IMR-90 (cell line): Measurements from ENCODE around the gene ZFYVE1. TPM values are rescaled to one million over a fixed set of nuclear protein-coding genes. Genes with fewer than 3 reads are reported as not detected.

Experiments used
- ATAC-seq: fragments of 200-7000 bp; cut with Tn5 transposase; 2 replicates; pipeline ENCODE4 v1.9.1; 2020; ENCODE audit warnings: low read depth, mild to moderate bottlenecking, moderate library complexity
- BruUV-seq: library from RNA; stranded (reverse); fragments of 400-500 nt; replicated peaks from 2 replicates; lab custom pipeline; 2021; lab: Mats Ljungman, UMichigan
- CTCF ChIA-PET: fragments of 300-600 bp; formaldehyde crosslinking; extraction: SDS; loops from one replicate; lab custom pipeline; 2021; ENCODE audit warnings: antibody characterized with exemption; lab: Yijun Ruan, JAX
- POLR2A ChIA-PET: fragments of 300-600 bp; sonication (Branson Sonifier 250); formaldehyde crosslinking; loops from one replicate; lab custom pipeline; 2022; ENCODE audit warnings: antibody characterized with exemption; ENCODE audit not compliant: unreplicated experiment; lab: Charles Lee
- DNase-seq: peaks from one replicate; pipeline ENCODE4 v3.0.0; 2013
- H2AFZ ChIP-seq: replicated peaks from 2 replicates; pipeline ENCODE3; 2013; ENCODE audit warnings: low read length, mild to moderate bottlenecking; ENCODE audit not compliant: poor library complexity
- H2AK5ac ChIP-seq: 2 replicates; pipeline ENCODE4 v1.6.1; 2013; ENCODE audit warnings: low read depth, low read length, inconsistent platforms
- H2AK9ac ChIP-seq: replicated peaks from 2 replicates; pipeline ENCODE3; 2013; ENCODE audit warnings: mild to moderate bottlenecking, low read depth, low read length, moderate library complexity; ENCODE audit not compliant: poor library complexity
- H2BK120ac ChIP-seq: 2 replicates; pipeline ENCODE4 v1.6.1; 2013; ENCODE audit warnings: low read depth, low read length, inconsistent platforms
- H2BK15ac ChIP-seq: 3 replicates; pipeline ENCODE4 v1.6.1; 2013; ENCODE audit warnings: low read depth, low read length, inconsistent platforms
- H2BK20ac ChIP-seq: 2 replicates; pipeline ENCODE4 v1.6.1; 2013; ENCODE audit warnings: low read depth, mild to moderate bottlenecking, inconsistent platforms, low read length, moderate library complexity
- H2BK5ac ChIP-seq: 2 replicates; pipeline ENCODE4 v1.6.1; 2013; ENCODE audit warnings: mild to moderate bottlenecking, low read depth, low read length, inconsistent platforms; ENCODE audit not compliant: poor library complexity, severe bottlenecking
- H3K14ac ChIP-seq: replicated peaks from 2 replicates; pipeline ENCODE4 v1.6.1; 2013; ENCODE audit warnings: low read depth, low read length, inconsistent platforms
- H3K18ac ChIP-seq: 2 replicates; pipeline ENCODE4 v1.6.1; 2013; ENCODE audit warnings: low read depth, low read length, control low read depth
- H3K23ac ChIP-seq: 2 replicates; pipeline ENCODE4 v1.6.1; 2013; ENCODE audit warnings: low read depth, low read length, inconsistent platforms
- H3K27ac ChIP-seq: 2 replicates; pipeline ENCODE4 v1.5.1; 2013; ENCODE audit warnings: mild to moderate bottlenecking, control low read depth, low read length; ENCODE audit not compliant: insufficient read depth
- H3K27me3 ChIP-seq: 2 replicates; pipeline ENCODE4 v1.6.1; 2013; ENCODE audit warnings: low read length; ENCODE audit not compliant: control insufficient read depth, insufficient read depth
- H3K36me3 ChIP-seq: 2 replicates; pipeline ENCODE4 v1.6.1; 2013; ENCODE audit warnings: low read length, mixed read lengths; ENCODE audit not compliant: control insufficient read depth, insufficient read depth
- H3K4ac ChIP-seq: 2 replicates; pipeline ENCODE4 v1.6.1; 2013; ENCODE audit warnings: low read depth, low read length, inconsistent platforms
- H3K4me1 ChIP-seq: 2 replicates; pipeline ENCODE4 v1.6.1; 2013; ENCODE audit warnings: low read length, mixed read lengths; ENCODE audit not compliant: control insufficient read depth, insufficient read depth
- H3K4me2 ChIP-seq: 2 replicates; pipeline ENCODE4 v1.6.1; 2013; ENCODE audit warnings: low read depth, mild to moderate bottlenecking, control low read depth, low read length, moderate library complexity
- H3K4me3 ChIP-seq: 2 replicates; pipeline ENCODE4 v1.5.1; 2013; ENCODE audit warnings: low read depth, mild to moderate bottlenecking, control low read depth, low read length, moderate library complexity; ENCODE audit not compliant: insufficient read depth
- H3K56ac ChIP-seq: 2 replicates; pipeline ENCODE4 v1.6.1; 2013; ENCODE audit warnings: low read length, inconsistent platforms; ENCODE audit not compliant: insufficient read depth; ENCODE audit errors: extremely low read depth
- H3K79me1 ChIP-seq, 2 experiments: 2 replicates each; pipeline ENCODE4 v1.6.1; 2013; ENCODE audit warnings: low read length in 2 of 2, inconsistent platforms in 1 of 2, low read depth in 1 of 2
- H3K9ac ChIP-seq: 2 replicates; pipeline ENCODE4 v1.6.1; 2013; ENCODE audit warnings: low read depth, low read length, control low read depth
- H3K9me1 ChIP-seq: 2 replicates; pipeline ENCODE4 v1.6.1; 2013; ENCODE audit warnings: low read length, inconsistent platforms; ENCODE audit not compliant: insufficient read depth
- H3K9me3 ChIP-seq: 2 replicates; pipeline ENCODE4 v1.6.1; 2013; ENCODE audit warnings: low read length; ENCODE audit not compliant: control insufficient read depth, insufficient read depth
- H4K20me1 ChIP-seq: 2 replicates; pipeline ENCODE4 v1.6.1; 2013; ENCODE audit warnings: low read length, inconsistent platforms; ENCODE audit not compliant: insufficient read depth
- H4K5ac ChIP-seq: 2 replicates; pipeline ENCODE4 v1.6.1; 2013; ENCODE audit warnings: mild to moderate bottlenecking, low read depth, low read length, control low read depth
- H4K8ac ChIP-seq, 2 experiments: 2 replicates each; pipeline ENCODE4 v1.6.1; 2013; ENCODE audit warnings: low read depth in 2 of 2, low read length in 2 of 2, control low read depth in 1 of 2, inconsistent platforms in 1 of 2
- H4K91ac ChIP-seq: 2 replicates; pipeline ENCODE4 v1.6.1; 2013; ENCODE audit warnings: low read depth, low read length, inconsistent platforms; ENCODE audit not compliant: insufficient read depth
- CEBPB ChIP-seq: IDR thresholded peaks from 2 replicates; pipeline ENCODE4 v1.6.1; 2012; ENCODE audit warnings: low read depth, low read length, improper control_type of control experiment
- CHD1 ChIP-seq: IDR thresholded peaks from 2 replicates; pipeline ENCODE4 v1.6.1; 2012; ENCODE audit warnings: low read depth, low read length, improper control_type of control experiment
- FOS ChIP-seq: fragments of 150-350 bp; IDR thresholded peaks from 2 replicates; pipeline ENCODE4 v1.6.1; 2016; ENCODE audit warnings: low read depth, low read length
- MAFK ChIP-seq: IDR thresholded peaks from 2 replicates; pipeline ENCODE4 v1.6.1; 2012; ENCODE audit warnings: low read depth, low read length, improper control_type of control experiment
- MAZ ChIP-seq: IDR thresholded peaks from 2 replicates; pipeline ENCODE4 v1.6.1; 2012; ENCODE audit warnings: low read depth, mild to moderate bottlenecking, low read length, improper control_type of control experiment, moderate library complexity, borderline replicate concordance
- NFE2L2 ChIP-seq: fragments of 150-350 bp; IDR thresholded peaks from 2 replicates; pipeline ENCODE4 v1.6.1; 2016; ENCODE audit warnings: low read depth, mild to moderate bottlenecking, low read length
- POLR2A ChIP-seq: IDR thresholded peaks from 2 replicates; pipeline ENCODE4 v1.6.1; 2012; ENCODE audit warnings: mild to moderate bottlenecking, low read depth, low read length
- RCOR1 ChIP-seq: IDR thresholded peaks from 2 replicates; pipeline ENCODE4 v1.6.1; 2012; ENCODE audit warnings: mild to moderate bottlenecking, low read length, improper control_type of control experiment; ENCODE audit not compliant: insufficient replicate concordance
- RFX5 ChIP-seq: IDR thresholded peaks from 2 replicates; pipeline ENCODE4 v1.8.0; 2012; ENCODE audit warnings: low read depth, mild to moderate bottlenecking, low read length, moderate library complexity
- WGBS, 2 experiments: methylation state at CpG; one replicate each; pipeline versions ENCODE4 v1.1.5 to v1.1.7; 2013; ENCODE audit warnings: missing lambda C conversion rate in 2 of 2; ENCODE audit not compliant: insufficient read length in 1 of 2; ENCODE audit errors: extremely low coverage in 2 of 2; 5-methylcytosine and 5-hydroxymethylcytosine counted together
- dilution Hi-C: fragments of 300-500 bp; cut with HindIII; formaldehyde crosslinking; loops from one replicate; pipeline ENCODE4 v1.14.3; 2018; ENCODE audit warnings: low sequenced_read_pairs; ENCODE audit not compliant: unreplicated experiment
- in situ Hi-C: fragments of 300-500 bp; cut with MboI; formaldehyde crosslinking; loops from 3 replicates; pipeline ENCODE4 v1.14.3; 2019; ENCODE audit warnings: low sequenced_read_pairs, inconsistent platforms, mixed read lengths
- intact Hi-C: fragments of 100-400 bp; cut with micrococcal nuclease; formaldehyde crosslinking; loops from 2 replicates; pipeline ENCODE4 v1.10.0; 2022
- polyA plus RNA-seq, 3 experiments: library from polyadenylated mRNA; depleted of rRNA; stranded (reverse); fragments of >200 nt; gene quantifications; 2 replicates each; pipeline ENCODE4 v1.2.3, GENCODE V29; 2012; ENCODE audit warnings: low replicate concordance in 1 of 3
- total RNA-seq: library from RNA; depleted of rRNA; stranded (reverse); fragments of >200 nt; gene quantifications from 2 replicates; pipeline ENCODE4 v1.2.3, GENCODE V29; 2012
- TF ChIP-seq, protein P1 (sequence below): conservative IDR thresholded peaks from 2 replicates; pipeline ENCODE4 v1.5.1; 2012; ENCODE audit warnings: mild to moderate bottlenecking, low read depth, low read length, improper control_type of control experiment
- TF ChIP-seq, protein P2 (sequence below): fragments of 150-350 bp; IDR thresholded peaks from 2 replicates; pipeline ENCODE4 v1.6.1; 2017; ENCODE audit warnings: mild to moderate bottlenecking, antibody characterized with exemption, low read length, low read depth
- TF ChIP-seq, protein P3 (sequence below): fragments of 150-350 bp; IDR thresholded peaks from 2 replicates; pipeline ENCODE4 v1.6.1; 2016; ENCODE audit warnings: low read depth, mild to moderate bottlenecking, low read length, moderate library complexity, borderline replicate concordance

ZFYVE1 gene
- total and polyA plus RNA-seq, 2 of the 4 experiments (the other 2 are of a cell fraction): 12.2 to 14.2 TPM

DNA sequence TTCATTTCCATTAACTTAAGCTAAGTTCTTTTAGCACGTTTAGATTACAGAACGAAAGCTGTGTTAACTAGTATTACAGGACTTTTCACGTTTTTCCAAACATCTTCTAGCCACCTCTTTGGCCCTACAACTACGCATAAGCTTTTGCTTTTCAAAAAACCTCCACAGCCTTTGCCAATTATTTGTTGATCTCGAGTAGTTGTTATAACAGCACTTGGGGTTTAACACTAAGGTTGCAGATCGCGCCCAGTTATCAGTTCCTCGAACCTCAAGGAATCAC is 31.0 kb upstream of the ZFYVE1 start (continued):
- TF ChIP-seq, protein P1, sequence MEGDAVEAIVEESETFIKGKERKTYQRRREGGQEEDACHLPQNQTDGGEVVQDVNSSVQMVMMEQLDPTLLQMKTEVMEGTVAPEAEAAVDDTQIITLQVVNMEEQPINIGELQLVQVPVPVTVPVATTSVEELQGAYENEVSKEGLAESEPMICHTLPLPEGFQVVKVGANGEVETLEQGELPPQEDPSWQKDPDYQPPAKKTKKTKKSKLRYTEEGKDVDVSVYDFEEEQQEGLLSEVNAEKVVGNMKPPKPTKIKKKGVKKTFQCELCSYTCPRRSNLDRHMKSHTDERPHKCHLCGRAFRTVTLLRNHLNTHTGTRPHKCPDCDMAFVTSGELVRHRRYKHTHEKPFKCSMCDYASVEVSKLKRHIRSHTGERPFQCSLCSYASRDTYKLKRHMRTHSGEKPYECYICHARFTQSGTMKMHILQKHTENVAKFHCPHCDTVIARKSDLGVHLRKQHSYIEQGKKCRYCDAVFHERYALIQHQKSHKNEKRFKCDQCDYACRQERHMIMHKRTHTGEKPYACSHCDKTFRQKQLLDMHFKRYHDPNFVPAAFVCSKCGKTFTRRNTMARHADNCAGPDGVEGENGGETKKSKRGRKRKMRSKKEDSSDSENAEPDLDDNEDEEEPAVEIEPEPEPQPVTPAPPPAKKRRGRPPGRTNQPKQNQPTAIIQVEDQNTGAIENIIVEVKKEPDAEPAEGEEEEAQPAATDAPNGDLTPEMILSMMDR: no peak
- no peak for TF ChIP-seq FOS

DNA sequence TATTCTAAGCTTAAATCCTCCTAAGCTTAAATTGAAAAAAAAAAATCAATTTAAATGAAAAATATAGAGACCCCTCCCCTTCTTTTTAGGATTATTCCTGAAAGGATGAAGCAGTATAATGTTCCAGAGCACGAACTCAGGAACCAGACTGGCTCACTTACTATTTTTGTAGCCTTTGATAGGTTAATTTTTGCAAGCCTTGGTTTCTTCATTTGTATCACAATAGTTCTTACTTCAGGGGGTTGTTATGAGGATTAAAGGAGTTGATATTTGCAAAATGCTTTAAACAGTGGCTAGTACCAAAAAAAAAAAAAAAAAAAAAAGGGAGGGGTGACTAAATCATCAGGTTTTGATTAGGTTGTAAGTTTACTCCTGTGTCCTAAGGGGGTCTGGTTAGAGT is 28.3 kb upstream of the ZFYVE1 start:
- POLR2A ChIA-PET: no interaction called here
- no peaks in the 10 kb centered on the region for H3K27me3 ChIP-seq
- no peak overlapping the region for H3K27ac ChIP-seq
- intact Hi-C loops: no loop called here
- H3K23ac ChIP-seq: no peak overlapping the region
- no CpG with 5 or more reads among the region's 1 CpG for WGBS, 2 experiments
- no peak overlapping the region for H3K4me2 ChIP-seq
- H2AK9ac ChIP-seq: no peak overlapping the region
- no peak overlapping the region for H2AFZ ChIP-seq
- H3K9me1 ChIP-seq: no peaks in the 10 kb centered on the region; the same call in 1 of the 2 replicates
- no peak overlapping the region for H3K56ac ChIP-seq
- H3K14ac ChIP-seq: no peak overlapping the region
- H4K20me1 ChIP-seq: peaks cover 16% of the 10 kb centered on the region
- no peak overlapping the region for H4K5ac ChIP-seq
- no peak for ATAC-seq
- dilution Hi-C loops: no loop called here
- CTCF ChIA-PET: no interaction called here
- H2BK5ac ChIP-seq: no peak overlapping the region
- H2BK15ac ChIP-seq: no peak overlapping the region
- DNase-seq: no peak
- H3K9ac ChIP-seq: no peak overlapping the region
- H2BK20ac ChIP-seq: no peak overlapping the region
- no peak overlapping the region for H2BK120ac ChIP-seq
- H3K9me3 ChIP-seq: no peaks in the 10 kb centered on the region
- H4K8ac ChIP-seq: no peak overlapping the region
- H3K4me1 ChIP-seq: no peaks in the 10 kb centered on the region
- H3K79me1 ChIP-seq: peaks cover 3 to 12% of the 10 kb centered on the region in 2 experiments; a peak in 3 of 4 replicates
- H3K36me3 ChIP-seq: no peaks in the 10 kb centered on the region
- in situ Hi-C loops: no loop called here
- no peak overlapping the region for H3K4me3 ChIP-seq
- no peak overlapping the region for H4K91ac ChIP-seq
- H3K4ac ChIP-seq: no peak overlapping the region
- BruUV-seq: no TSS peak
- no peak overlapping the region for H3K18ac ChIP-seq
- no peak overlapping the region for H2AK5ac ChIP-seq
- TF ChIP-seq, protein P2, sequence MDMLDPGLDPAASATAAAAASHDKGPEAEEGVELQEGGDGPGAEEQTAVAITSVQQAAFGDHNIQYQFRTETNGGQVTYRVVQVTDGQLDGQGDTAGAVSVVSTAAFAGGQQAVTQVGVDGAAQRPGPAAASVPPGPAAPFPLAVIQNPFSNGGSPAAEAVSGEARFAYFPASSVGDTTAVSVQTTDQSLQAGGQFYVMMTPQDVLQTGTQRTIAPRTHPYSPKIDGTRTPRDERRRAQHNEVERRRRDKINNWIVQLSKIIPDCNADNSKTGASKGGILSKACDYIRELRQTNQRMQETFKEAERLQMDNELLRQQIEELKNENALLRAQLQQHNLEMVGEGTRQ: no peak
- TF ChIP-seq CEBPB (no peak), MAFK (no peak), CHD1 (no peak), FOS (no peak), RFX5 (no peak), POLR2A (no peak), RCOR1 (no peak), MAZ (no peak), NFE2L2 (no peak)
- TF ChIP-seq, protein P1: no peak
- TF ChIP-seq, protein P3, sequence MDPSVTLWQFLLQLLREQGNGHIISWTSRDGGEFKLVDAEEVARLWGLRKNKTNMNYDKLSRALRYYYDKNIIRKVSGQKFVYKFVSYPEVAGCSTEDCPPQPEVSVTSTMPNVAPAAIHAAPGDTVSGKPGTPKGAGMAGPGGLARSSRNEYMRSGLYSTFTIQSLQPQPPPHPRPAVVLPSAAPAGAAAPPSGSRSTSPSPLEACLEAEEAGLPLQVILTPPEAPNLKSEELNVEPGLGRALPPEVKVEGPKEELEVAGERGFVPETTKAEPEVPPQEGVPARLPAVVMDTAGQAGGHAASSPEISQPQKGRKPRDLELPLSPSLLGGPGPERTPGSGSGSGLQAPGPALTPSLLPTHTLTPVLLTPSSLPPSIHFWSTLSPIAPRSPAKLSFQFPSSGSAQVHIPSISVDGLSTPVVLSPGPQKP: no peak
